Dedifferentiated amniotic fluid mesenchymal stem cell (primary cell): Measurements from ENCODE around the gene SAMD5.
"Not testable (repeated sequence)": the region's sequence is repeated elsewhere in the genome, so short reads cannot be mapped to it uniquely, and the experiment has no call there.

Experiments used
- DNase-seq: peaks from one replicate; pipeline ENCODE4 v3.0.0-alpha.2; 2016; ENCODE audit errors: extremely low spot score

Gene SAMD5

GRCh38 chr6:147528511-147529145 is 20.1 kb downstream of the SAMD5 start:
- peak; percentile 49 for DNase-seq

GRCh38 chr6:147530132-147531060 is 21.9 kb downstream of the SAMD5 start:
- DNase-seq, result no peak

- no peak for DNase-seq
Observed at GRCh38 chr6:147531321-147531720, 22.8 kb downstream of the SAMD5 start.

- DNase-seq, result no peak
Observed at GRCh38 chr6:147534116-147534860, 25.8 kb downstream of the SAMD5 start.

- DNase-seq, result no peak
Observed at GRCh38 chr6:147538821-147539220, 30.3 kb downstream of the SAMD5 start.

- DNase-seq, result no peak
Observed at GRCh38 chr6:147540075-147540474, 31.6 kb downstream of the SAMD5 start.

- DNase-seq, result not testable (repeated sequence)
Observed at GRCh38 chr6:147542436-147542835, 33.9 kb downstream of the SAMD5 start.

- DNase-seq, result no peak
Observed at GRCh38 chr6:147544420-147544819, 35.9 kb downstream of the SAMD5 start.

- no peak for DNase-seq
Observed at GRCh38 chr6:147546501-147547368, 38.2 kb downstream of the SAMD5 start.

- DNase-seq, result no peak
Observed at GRCh38 chr6:147547369-147547902, 38.9 kb downstream of the SAMD5 start.

GRCh38 chr6:147548921-147549475 is 40.5 kb downstream of the SAMD5 start:
- no peak for DNase-seq

- DNase-seq, result no peak
Observed at GRCh38 chr6:147549531-147549930, 41.0 kb downstream of the SAMD5 start.

- no peak for DNase-seq
Observed at GRCh38 chr6:147551976-147552375, 43.5 kb downstream of the SAMD5 start.

- no peak for DNase-seq
Observed at GRCh38 chr6:147553099-147553498, 44.6 kb downstream of the SAMD5 start.

GRCh38 chr6:147554281-147554680 is 45.8 kb downstream of the SAMD5 start:
- no peak for DNase-seq

GRCh38 chr6:147559006-147559405 is 50.5 kb downstream of the SAMD5 start:
- DNase-seq, result no peak

- no peak for DNase-seq
Observed at GRCh38 chr6:147560670-147561069, 52.2 kb downstream of the SAMD5 start.

- DNase-seq, result no peak
Observed at GRCh38 chr6:147561726-147562125, 53.2 kb downstream of the SAMD5 start.

GRCh38 chr6:147563472-147563871 is 55.0 kb downstream of the SAMD5 start:
- no peak for DNase-seq

GRCh38 chr6:147564556-147564955 is 56.1 kb downstream of the SAMD5 start:
- DNase-seq, result peak; percentile 45
